ENCODE measurements around the gene RNF151. TPM values are rescaled to one million over a fixed set of nuclear protein-coding genes. Genes with fewer than 3 reads are reported as not detected.

Gene RNF151
- total and polyA plus RNA-seq, 2 of the 13 experiments (the other 11 are each of a cell fraction or from before 2014, with no cell fraction given) = not detected

GRCh38 chr16:2003827-2004641 lies 37.4 kb downstream of the RNF151 start (continued):
- no peak for TF ChIP-seq TERF1 (CRISPR knock-in tag; IDR thresholded peaks at IDR 0.05)
- TF ChIP-seq KLF9 (CRISPR knock-in tag; IDR thresholded peaks at IDR 0.05; ENCODE audit: low read depth) = peak; percentile 92; the same call in 1 of the 2 replicates
- TF ChIP-seq GABPB1 (CRISPR knock-in tag; IDR thresholded peaks at IDR 0.05) = peak; percentile 76
- no peak for TF ChIP-seq SUZ12 (IDR thresholded peaks at IDR 0.05; ENCODE audit: low read depth, low read length)
- TF ChIP-seq NFKBIZ (CRISPR knock-in tag; IDR thresholded peaks at IDR 0.05) = no peak
- peak; percentile 58; the same call in 1 of the 2 replicates for TF ChIP-seq DMAP1 (CRISPR knock-in tag; IDR thresholded peaks at IDR 0.05)
- TF ChIP-seq BCLAF1 (IDR thresholded peaks at IDR 0.05) = no peak
- no peak for TF ChIP-seq GRHL1 (CRISPR knock-in tag; conservative IDR thresholded peaks at IDR 0.05)
- TF ChIP-seq KLF11 (CRISPR knock-in tag; IDR thresholded peaks at IDR 0.05) = no peak
- no peak for TF ChIP-seq JARID2 (CRISPR knock-in tag; IDR thresholded peaks at IDR 0.05; ENCODE audit: insufficient replicate concordance)
- peak; percentile 88 for TF ChIP-seq ZNF574 (CRISPR knock-in tag; IDR thresholded peaks at IDR 0.05)
- TF ChIP-seq ZNF264 (CRISPR knock-in tag; IDR thresholded peaks at IDR 0.05) = no peak
- TF ChIP-seq ZNF816 (CRISPR knock-in tag; IDR thresholded peaks at IDR 0.05; ENCODE audit: borderline replicate concordance) = no peak
- TF ChIP-seq ZNF3 (CRISPR knock-in tag; IDR thresholded peaks at IDR 0.05) = no peak
- no peak for TF ChIP-seq SNAPC4 (CRISPR knock-in tag; IDR thresholded peaks at IDR 0.05)

Measured in HepG2 (cell line).